AG04449 (cell line): ENCODE results near the gene COL4A1.

Experiments used
- CTCF ChIA-PET: fragments of 350-600 bp; formaldehyde crosslinking; extraction: SDS; loops from one replicate; lab custom pipeline; 2021; ENCODE audit warnings: antibody characterized with exemption; lab: Yijun Ruan, JAX
- POLR2A ChIA-PET: fragments of 400-600, 350-600 bp; formaldehyde crosslinking; extraction: SDS; loops from one replicate; lab custom pipeline; 2020; ENCODE audit warnings: antibody characterized with exemption, inconsistent platforms; lab: Yijun Ruan, JAX
- DNase-seq: peaks from one replicate; pipeline ENCODE4 v3.0.0-alpha.2; 2010; ENCODE audit warnings: low read depth, low spot score
- H3K4me3 ChIP-seq: 2 replicates; pipeline ENCODE4 v1.5.1; 2011; ENCODE audit warnings: low read depth, mild to moderate bottlenecking, control low read depth, low read length
- TF ChIP-seq, protein P1 (sequence below): IDR thresholded peaks from one replicate; pipeline ENCODE4 v1.5.1; 2011; ENCODE audit warnings: mild to moderate bottlenecking, moderate library complexity, low read length, control low read depth, inconsistent platforms; ENCODE audit not compliant: insufficient read depth; ENCODE audit errors: missing control alignments

The COL4A1 gene

DNA sequence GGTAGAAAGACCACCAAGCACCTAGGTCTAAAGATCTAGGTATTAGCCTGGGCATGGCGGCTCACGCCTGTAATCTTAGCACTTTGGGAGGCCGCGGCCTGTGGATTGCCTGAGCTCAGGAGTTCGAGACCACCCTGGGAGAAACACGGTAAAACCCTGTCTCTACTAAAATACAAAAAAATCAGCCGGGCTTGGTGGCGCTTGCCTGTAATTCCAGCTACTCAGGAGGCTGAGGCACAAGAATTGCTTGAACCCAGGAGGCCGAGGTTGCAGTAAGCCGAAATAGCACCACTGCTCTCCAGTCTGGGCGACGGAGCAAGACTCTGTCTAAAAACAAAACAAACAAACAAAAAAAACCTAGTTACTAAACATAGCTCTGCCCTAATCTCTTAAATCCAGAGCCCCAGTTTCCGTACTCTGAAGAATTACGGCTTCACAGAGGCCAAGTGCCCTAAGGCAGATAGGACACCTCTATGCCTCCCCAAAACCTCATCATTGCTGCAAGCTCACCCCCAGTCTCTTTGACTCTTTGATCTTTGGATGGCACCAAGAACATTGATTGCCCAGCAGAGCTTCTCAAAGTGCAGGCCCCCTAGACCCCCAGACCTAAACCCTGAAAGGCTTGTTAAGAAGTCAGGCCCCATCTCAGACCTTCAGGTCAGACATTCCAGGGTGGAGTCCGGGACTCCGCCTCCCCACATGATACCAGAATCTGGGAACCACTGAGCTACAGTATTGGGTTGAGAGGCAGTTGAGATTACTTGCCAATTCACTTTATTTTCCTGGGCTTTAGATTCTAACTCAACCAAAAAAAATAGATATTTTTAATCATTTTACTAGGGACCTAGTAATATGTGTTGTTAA, 2.9 kb upstream of the COL4A1 start:
- TF ChIP-seq, protein P1, sequence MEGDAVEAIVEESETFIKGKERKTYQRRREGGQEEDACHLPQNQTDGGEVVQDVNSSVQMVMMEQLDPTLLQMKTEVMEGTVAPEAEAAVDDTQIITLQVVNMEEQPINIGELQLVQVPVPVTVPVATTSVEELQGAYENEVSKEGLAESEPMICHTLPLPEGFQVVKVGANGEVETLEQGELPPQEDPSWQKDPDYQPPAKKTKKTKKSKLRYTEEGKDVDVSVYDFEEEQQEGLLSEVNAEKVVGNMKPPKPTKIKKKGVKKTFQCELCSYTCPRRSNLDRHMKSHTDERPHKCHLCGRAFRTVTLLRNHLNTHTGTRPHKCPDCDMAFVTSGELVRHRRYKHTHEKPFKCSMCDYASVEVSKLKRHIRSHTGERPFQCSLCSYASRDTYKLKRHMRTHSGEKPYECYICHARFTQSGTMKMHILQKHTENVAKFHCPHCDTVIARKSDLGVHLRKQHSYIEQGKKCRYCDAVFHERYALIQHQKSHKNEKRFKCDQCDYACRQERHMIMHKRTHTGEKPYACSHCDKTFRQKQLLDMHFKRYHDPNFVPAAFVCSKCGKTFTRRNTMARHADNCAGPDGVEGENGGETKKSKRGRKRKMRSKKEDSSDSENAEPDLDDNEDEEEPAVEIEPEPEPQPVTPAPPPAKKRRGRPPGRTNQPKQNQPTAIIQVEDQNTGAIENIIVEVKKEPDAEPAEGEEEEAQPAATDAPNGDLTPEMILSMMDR = no peak
- DNase-seq = no peak
- POLR2A ChIA-PET = interaction anchor here (0.8 to 2.4 kb wide), 3 partner anchors 8 to 102 kb away, joined by 3 to 7 read pairs (median 7); no protein-coding TSS in a partner anchor
- peak overlapping the region; percentile 78 for H3K4me3 ChIP-seq
- CTCF ChIA-PET = interaction anchor here (0.7 to 1.5 kb wide), 5 partner anchors 8 to 103 kb away, joined by 3 to 6 read pairs (median 3); no protein-coding TSS in a partner anchor

DNA sequence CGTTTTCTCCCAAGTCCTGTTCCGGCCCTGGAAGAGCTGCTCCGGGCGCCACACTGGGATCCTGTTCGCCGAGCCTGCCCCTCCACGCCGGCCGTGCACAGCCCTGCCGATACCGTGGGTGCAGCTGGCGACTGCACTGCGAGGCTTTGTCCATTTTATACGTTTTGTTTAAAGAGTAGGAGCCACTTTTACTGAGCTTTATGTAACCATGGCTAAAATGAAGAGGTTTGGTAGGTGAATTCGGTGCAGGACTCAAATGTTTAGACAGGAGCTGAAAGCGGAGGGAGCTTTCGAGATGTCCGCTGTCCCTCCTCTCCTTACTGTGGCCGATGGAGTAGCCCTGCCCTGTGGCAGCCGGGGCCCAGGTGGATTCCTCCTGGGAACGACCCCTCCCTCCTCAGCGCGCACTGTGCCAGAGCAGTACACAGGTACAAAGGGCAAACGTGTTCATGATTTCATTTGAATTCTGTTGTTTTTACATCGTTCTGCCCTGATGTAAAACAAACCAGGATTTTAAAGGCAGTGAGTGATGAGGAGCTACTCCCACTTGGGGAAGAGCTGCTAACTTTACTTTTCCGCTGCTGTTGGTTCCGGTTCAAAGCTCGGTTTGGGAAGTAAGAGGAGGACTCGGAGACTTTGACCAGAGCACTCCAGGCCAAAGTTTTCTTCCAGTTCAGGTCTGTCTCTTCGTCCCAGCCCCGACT, 1.9 kb upstream of the COL4A1 start:
- peak overlapping the region; percentile 78 for H3K4me3 ChIP-seq
- TF ChIP-seq, protein P1 = no peak
- CTCF ChIA-PET = interaction anchor here (1.0 to 1.3 kb wide), 5 partner anchors 11 to 103 kb away, joined by 3 to 6 read pairs (median 4); no protein-coding TSS in a partner anchor
- POLR2A ChIA-PET = interaction anchor here (0.8 to 3.0 kb wide), 6 partner anchors 14 to 103 kb away, joined by 3 to 12 read pairs (median 7); no protein-coding TSS in a partner anchor
- no peak for DNase-seq

DNA sequence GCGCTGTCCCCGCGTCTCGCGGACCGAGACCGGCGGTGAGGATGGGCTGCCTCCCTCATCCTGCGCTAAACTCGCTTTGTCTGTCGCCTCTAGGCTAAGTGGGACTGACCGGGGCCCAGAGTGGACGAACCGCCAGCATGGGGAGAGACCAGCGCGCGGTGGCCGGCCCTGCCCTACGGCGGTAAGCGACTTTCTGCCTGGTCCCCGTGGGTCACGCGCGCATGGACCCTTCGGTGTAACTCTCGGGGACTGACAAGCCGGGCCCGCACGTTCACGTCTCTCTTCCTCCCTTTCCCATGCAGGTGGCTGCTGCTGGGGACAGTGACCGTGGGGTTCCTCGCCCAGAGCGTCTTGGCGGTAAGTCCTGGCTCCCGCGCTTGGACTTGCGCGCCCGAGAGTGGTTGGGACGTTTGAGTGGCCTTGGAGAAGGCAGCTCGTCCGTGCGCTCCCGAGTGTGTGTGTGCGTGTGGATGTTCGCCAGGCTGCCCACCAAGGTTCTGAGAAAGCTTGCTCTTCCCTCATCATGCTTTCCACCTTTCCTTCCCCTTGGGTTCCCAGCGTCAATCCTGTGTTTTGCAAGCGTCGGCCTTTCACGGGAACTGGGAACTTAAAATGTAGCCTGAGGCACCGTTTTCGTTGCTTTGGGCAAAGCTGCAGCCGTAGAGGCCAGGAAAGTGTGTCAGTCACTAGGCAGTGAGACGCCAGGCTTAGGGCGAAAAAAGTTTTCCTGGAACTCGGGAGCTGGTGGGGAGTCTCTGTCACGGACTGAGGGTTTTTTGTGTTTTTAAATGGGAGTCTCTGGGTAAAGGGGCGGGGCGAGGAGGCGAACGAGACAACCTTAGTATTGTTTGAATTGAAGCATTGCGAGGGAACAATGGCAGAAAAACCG, 1.1 kb upstream of the COL4A1 start:
- TF ChIP-seq, protein P1 = no peak
- CTCF ChIA-PET = interaction anchor here (1.0 to 1.7 kb wide), 7 partner anchors 12 to 104 kb away, joined by 3 to 10 read pairs (median 4); no protein-coding TSS in a partner anchor
- POLR2A ChIA-PET = interaction anchor here (0.8 to 3.0 kb wide), 6 partner anchors 15 to 104 kb away, joined by 3 to 12 read pairs (median 7); no protein-coding TSS in a partner anchor
- peak overlapping the region; percentile 78 for H3K4me3 ChIP-seq
- no peak for DNase-seq

DNA sequence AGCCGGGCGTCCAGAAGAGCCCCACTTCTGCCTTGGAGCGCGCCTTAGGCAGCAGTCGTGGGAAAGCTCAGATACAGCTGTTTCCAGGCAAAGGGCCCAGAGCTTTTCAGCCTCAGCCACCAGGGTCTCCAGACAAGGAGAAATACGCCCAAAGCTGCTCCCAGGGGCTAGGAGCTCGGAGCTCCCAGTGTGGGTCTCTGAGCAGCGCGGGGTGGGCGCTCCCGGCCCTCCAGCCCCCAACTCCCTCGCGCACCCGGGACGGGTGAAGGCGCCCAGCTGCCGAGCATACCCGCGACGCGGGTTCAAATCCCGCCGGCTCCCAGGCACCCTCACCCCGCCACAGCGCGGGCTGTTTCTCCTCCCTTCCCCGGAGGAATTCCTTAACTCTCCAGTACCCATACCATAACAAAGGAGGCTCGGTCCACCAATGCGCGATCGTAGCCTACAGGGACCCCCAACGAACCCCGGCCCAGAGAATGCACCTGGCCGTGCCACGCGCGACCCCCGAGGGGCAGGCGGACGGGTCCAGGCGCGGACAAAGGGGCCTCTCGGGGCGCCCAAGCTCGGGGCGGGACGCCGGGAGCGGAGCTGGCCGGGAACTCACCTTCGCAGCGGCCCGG, 507 bp downstream of the COL4A1 start:
- ChIA-PET CTCF (interaction anchor here (0.7 to 2.8 kb wide), 9 partner anchors 13 to 106 kb away, joined by 3 to 11 read pairs (median 5); no protein-coding TSS in a partner anchor), POLR2A (interaction anchor here (0.8 to 3.0 kb wide), 13 partner anchors 9 to 149 kb away, joined by 3 to 12 read pairs (median 6); no protein-coding TSS in a partner anchor)
- peak overlapping the region; percentile 78 for H3K4me3 ChIP-seq
- TF ChIP-seq, protein P1 = peak; percentile 5
- no peak for DNase-seq

DNA sequence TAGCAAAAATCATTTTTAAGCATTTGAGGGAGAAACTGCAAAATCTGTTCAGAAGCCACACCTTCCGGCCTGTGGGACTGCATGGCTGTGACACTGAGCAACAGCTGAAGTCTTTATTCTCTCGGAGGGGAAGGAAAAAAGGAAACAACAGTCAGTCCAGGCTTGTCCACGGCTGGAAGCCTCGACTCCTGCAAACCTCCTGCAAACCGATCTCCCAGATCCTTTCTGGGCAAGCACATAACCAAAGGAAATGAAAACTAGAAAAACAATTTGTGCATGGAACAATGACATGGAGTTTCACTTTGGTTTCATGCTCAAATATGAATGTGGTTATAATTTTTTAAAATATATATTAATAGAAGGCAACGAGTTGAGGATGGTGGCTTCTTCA, 1.0 kb downstream of the COL4A1 start:
- ChIA-PET CTCF (interaction anchor here (1.2 to 2.8 kb wide), 7 partner anchors 15 to 106 kb away, joined by 3 to 11 read pairs (median 8); no protein-coding TSS in a partner anchor), POLR2A (interaction anchor here (0.6 to 1.9 kb wide), 7 partner anchors 10 to 150 kb away, joined by 3 to 8 read pairs (median 4); no protein-coding TSS in a partner anchor)
- TF ChIP-seq, protein P1 = no peak
- DNase-seq = no peak
- H3K4me3 ChIP-seq = peak overlapping the region; percentile 78
